Ascending aorta (tissue), 2 donors: Measurements from ENCODE around the gene SLC37A1. TPM values are rescaled to one million over a fixed set of nuclear protein-coding genes. Genes with fewer than 3 reads are reported as not detected.

Experiments used
- DNase-seq, 2 donors: peaks; one replicate each; pipeline ENCODE4 v3.0.0-alpha.2; 2019; ENCODE audit warnings: low spot score in 2 of 2
- H3K27ac ChIP-seq, 2 donors: fragments of 200-600 bp; sonication (generic); one replicate each; pipeline ENCODE4 v1.5.1; 2016 to 2017; ENCODE audit warnings: mild to moderate bottlenecking in 1 of 2
- H3K27me3 ChIP-seq: fragments of 200-600 bp; sonication (generic); one replicate; pipeline ENCODE4 v1.5.1; 2017
- H3K36me3 ChIP-seq, 2 donors: fragments of 200-600 bp; sonication (generic); one replicate each; pipeline ENCODE4 v1.5.1; 2016
- H3K4me1 ChIP-seq, 2 donors: fragments of 200-600 bp; sonication (generic); one replicate each; pipeline ENCODE4 v1.5.1; 2016 to 2017; ENCODE audit warnings: mild to moderate bottlenecking in 1 of 2
- H3K4me3 ChIP-seq, 2 donors: fragments of 200-600 bp; sonication (generic); one replicate each; pipeline ENCODE4 v1.5.1; 2016 to 2017; ENCODE audit warnings: mild to moderate bottlenecking in 1 of 2
- H3K9me3 ChIP-seq, 2 donors: fragments of 200-600 bp; sonication (generic); one replicate each; pipeline ENCODE4 v1.5.1; 2016
- CTCF ChIP-seq, 3 experiments: fragments of 200-600 bp in 2 of 3; fragments of 450-650 bp in 1 of 3; sonication (generic) in 2 of 3; IDR thresholded peaks; one replicate each; pipeline ENCODE4 v1.5.1; 2016 to 2019; ENCODE audit warnings: antibody characterized with exemption in 3 of 3, mild to moderate bottlenecking in 1 of 3, moderate library complexity in 1 of 3
- intact Hi-C: fragments of 100-400 bp; cut with DNase I; formaldehyde crosslinking; loops from one replicate; pipeline ENCODE4 v1.15.1; 2023
- total RNA-seq: library from RNA; depleted of rRNA; stranded (reverse); fragments of >200 nt; gene quantifications from one replicate; pipeline ENCODE4 v1.1.0, GENCODE V29; 2016

The SLC37A1 gene
- total RNA-seq, 1 donor from 2014 or later, result 8.7 TPM

- intact Hi-C loops, result loop anchor here (10.0 kb wide), 3 partner anchors 394 to 1326 kb away; partner anchors contain the start of genes BACE2 and MX1
- no peaks in the 10 kb centered on the region for H3K27me3 ChIP-seq
- H3K36me3 ChIP-seq, result no peaks in the 10 kb centered on the region
- no peak overlapping the region for H3K27ac ChIP-seq
- H3K4me3 ChIP-seq, result no peak overlapping the region
- peak in 1 of 2 donors; percentile 30 for DNase-seq
- H3K4me1 ChIP-seq, result no peaks in the 10 kb centered on the region
- TF ChIP-seq CTCF (IDR thresholded peaks at IDR 0.05), result no peak
- no peaks in the 10 kb centered on the region for H3K9me3 ChIP-seq
Observed at GRCh38 chr21:42490720-42491119, 22.9 kb upstream of the SLC37A1 start.

- Histone ChIP-seq H3K27ac (no peak overlapping the region), H3K4me3 (no peak overlapping the region), H3K4me1 (no peaks in the 10 kb centered on the region), H3K9me3 (no peaks in the 10 kb centered on the region), H3K36me3 (no peaks in the 10 kb centered on the region), H3K27me3 (no peaks in the 10 kb centered on the region)
- intact Hi-C loops, result loop anchor here (10.0 kb wide), 3 partner anchors 393 to 1327 kb away; partner anchors contain the start of genes BACE2 and MX1
- no peak for TF ChIP-seq CTCF (IDR thresholded peaks at IDR 0.05)
- no peak for DNase-seq
Observed at GRCh38 chr21:42491328-42491727, 22.3 kb upstream of the SLC37A1 start.

GRCh38 chr21:42492201-42492600 is 21.5 kb upstream of the SLC37A1 start:
- Histone ChIP-seq H3K27ac (no peak overlapping the region), H3K27me3 (no peaks in the 10 kb centered on the region), H3K36me3 (no peaks in the 10 kb centered on the region), H3K9me3 (no peaks in the 10 kb centered on the region), H3K4me3 (no peak overlapping the region), H3K4me1 (no peaks in the 10 kb centered on the region)
- DNase-seq, result peak in 1 of 2 donors; percentile 41
- intact Hi-C loops, result loop anchor here (10.0 kb wide), 3 partner anchors 393 to 1327 kb away; partner anchors contain the start of genes BACE2 and MX1
- TF ChIP-seq CTCF (IDR thresholded peaks at IDR 0.05), result no peak

GRCh38 chr21:42493109-42494060 is 20.3 kb upstream of the SLC37A1 start:
- Histone ChIP-seq H3K9me3 (no peaks in the 10 kb centered on the region), H3K27ac (no peak overlapping the region), H3K4me1 (no peaks in the 10 kb centered on the region), H3K4me3 (no peak overlapping the region), H3K36me3 (no peaks in the 10 kb centered on the region), H3K27me3 (no peaks in the 10 kb centered on the region)
- intact Hi-C loops, result loop anchor here (10.0 kb wide), 3 partner anchors 391 to 1329 kb away; partner anchors contain the start of genes BACE2 and MX1
- no peak for TF ChIP-seq CTCF (IDR thresholded peaks at IDR 0.05)
- DNase-seq, result peak in 1 of 2 donors; percentile 42

GRCh38 chr21:42495027-42495426 is 18.6 kb upstream of the SLC37A1 start:
- H3K36me3 ChIP-seq, result no peaks in the 10 kb centered on the region
- H3K27ac ChIP-seq, result no peak overlapping the region
- no peaks in the 10 kb centered on the region for H3K4me1 ChIP-seq
- intact Hi-C loops, result loop anchor here (5.0 to 10.0 kb wide), 4 partner anchors 390 to 1330 kb away; partner anchors contain the start of genes BACE2, MX1 and PKNOX1
- H3K9me3 ChIP-seq, result no peaks in the 10 kb centered on the region
- no peak for TF ChIP-seq CTCF (IDR thresholded peaks at IDR 0.05)
- no peaks in the 10 kb centered on the region for H3K27me3 ChIP-seq
- no peak overlapping the region for H3K4me3 ChIP-seq
- peak in 1 of 2 donors; percentile 46 for DNase-seq
